Measurements from ENCODE around the gene CHRNG.

GRCh38 chr2:232535761-232536530 lies 3.5 kb upstream of the CHRNG start:
- no peak for TF ChIP-seq CREB1 (CRISPR knock-in tag; IDR thresholded peaks at IDR 0.05; ENCODE audit: low read depth)
- no peak for TF ChIP-seq CTCF (conservative IDR thresholded peaks at IDR 0.05; ENCODE audit: low read depth in 2 of 2)
- TF ChIP-seq REST (IDR thresholded peaks at IDR 0.05; ENCODE audit: unreplicated experiment): no peak
- no peak for TF ChIP-seq EZH2 (IDR thresholded peaks at IDR 0.05; ENCODE audit: low read depth, unreplicated experiment)
